ENCODE data around the gene ATP1A4.
"Not testable (repeated sequence)": the region's sequence is repeated elsewhere in the genome, so short reads cannot be mapped to it uniquely, and the experiment has no call there.

Gene ATP1A4

DNA sequence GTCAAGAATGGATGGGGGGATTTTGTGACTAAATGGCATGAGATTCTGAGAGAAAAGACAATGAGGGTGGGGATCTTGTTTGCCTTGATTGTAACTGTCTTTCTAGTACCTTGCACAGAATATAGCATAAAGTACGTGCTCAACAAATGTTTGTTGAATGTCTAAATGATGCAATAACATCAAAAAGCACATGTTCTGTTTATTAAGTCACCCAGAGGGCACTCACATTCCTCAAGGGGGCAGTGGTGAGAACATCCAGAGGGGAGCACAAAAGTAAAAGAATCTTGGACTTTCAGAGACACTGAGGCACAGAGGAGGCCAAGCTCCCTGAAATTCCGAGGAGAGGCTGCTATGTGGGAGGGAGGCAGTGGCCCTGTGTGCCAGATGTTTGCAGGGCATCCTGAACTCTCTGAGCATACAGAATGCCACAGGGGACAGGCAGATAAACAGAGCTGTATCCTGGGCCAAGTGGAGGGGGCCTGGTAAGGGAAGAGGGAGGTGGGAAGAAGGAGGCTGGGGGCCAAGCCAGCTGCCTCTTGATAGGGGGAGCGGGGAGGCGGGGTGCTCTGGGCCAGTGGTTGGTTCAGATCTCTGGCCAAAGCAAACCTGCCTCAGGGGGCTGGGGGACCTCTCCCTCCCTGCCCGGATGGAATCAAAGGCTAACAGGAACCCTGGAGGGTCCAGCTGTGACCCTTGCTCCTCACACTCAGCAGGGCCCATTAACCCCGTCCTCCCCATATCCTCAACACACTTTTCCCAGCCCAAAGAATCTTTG, 42.3 kb upstream of the ATP1A4 start:
- peak; percentile 72 for TF ChIP-seq CTCF (IDR thresholded peaks at IDR 0.05; ENCODE audit: low read depth, low read length, missing control alignments)
- H3K4me3 ChIP-seq (ENCODE audit: low read depth, low read length), result no peak overlapping the region
- in situ Hi-C loops (cut with HindIII; ENCODE audit: low sequenced_read_pairs), result loop anchor here (5.0 to 10.0 kb wide), 2 partner anchors 108 to 186 kb away; no protein-coding TSS in a partner anchor
- peak; percentile 31 for DNase-seq (ENCODE audit: low read depth)

DNA sequence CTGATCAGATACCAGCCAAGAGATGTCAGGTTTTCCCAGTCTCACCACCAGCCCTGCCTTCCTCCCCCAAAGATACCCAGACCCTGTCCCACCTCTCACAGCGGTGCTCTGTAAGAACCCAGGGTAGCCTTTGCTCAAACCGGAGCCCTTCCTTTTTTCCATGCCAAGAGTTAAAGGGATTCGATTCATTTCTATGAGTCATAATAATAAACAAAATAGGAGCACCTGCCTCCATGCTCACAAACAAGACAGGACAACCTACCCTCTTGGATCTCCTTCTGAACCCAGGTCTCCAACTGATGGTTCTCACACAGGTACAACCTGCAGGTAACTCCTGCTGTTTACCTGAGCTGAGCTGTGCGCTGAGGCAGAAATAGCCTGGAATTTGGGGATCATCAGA, 41.7 kb upstream of the ATP1A4 start:
- no peak for TF ChIP-seq CTCF (IDR thresholded peaks at IDR 0.05; ENCODE audit: low read depth, low read length, missing control alignments)
- in situ Hi-C loops (cut with HindIII; ENCODE audit: low sequenced_read_pairs), result loop anchor here (5.0 to 10.0 kb wide), 2 partner anchors 108 to 185 kb away; no protein-coding TSS in a partner anchor
- DNase-seq (ENCODE audit: low read depth), result peak; percentile 13
- H3K4me3 ChIP-seq (ENCODE audit: low read depth, low read length), result no peak overlapping the region

- in situ Hi-C loops (cut with HindIII; ENCODE audit: low sequenced_read_pairs); H3K4me3 ChIP-seq (ENCODE audit: low read depth, low read length); DNase-seq (ENCODE audit: low read depth): not testable (repeated sequence)
These were observed 39.9 kb upstream of the ATP1A4 start for GRCh38 chr1:160111462-160111861.

GRCh38 chr1:160112357-160112756, 39.0 kb upstream of the ATP1A4 start:
- in situ Hi-C loops (cut with HindIII; ENCODE audit: low sequenced_read_pairs), result no loop called here
- H3K4me3 ChIP-seq (ENCODE audit: low read depth, low read length), result no peak overlapping the region
- TF ChIP-seq CTCF (IDR thresholded peaks at IDR 0.05; ENCODE audit: low read depth, low read length, missing control alignments), result no peak
- DNase-seq (ENCODE audit: low read depth), result no peak

GRCh38 chr1:160113407-160113806, 38.0 kb upstream of the ATP1A4 start:
- H3K4me3 ChIP-seq (ENCODE audit: low read depth, low read length), result no peak overlapping the region
- in situ Hi-C loops (cut with HindIII; ENCODE audit: low sequenced_read_pairs), result no loop called here
- TF ChIP-seq CTCF (IDR thresholded peaks at IDR 0.05; ENCODE audit: low read depth, low read length, missing control alignments), result peak; percentile 23
- DNase-seq (ENCODE audit: low read depth), result no peak

DNA sequence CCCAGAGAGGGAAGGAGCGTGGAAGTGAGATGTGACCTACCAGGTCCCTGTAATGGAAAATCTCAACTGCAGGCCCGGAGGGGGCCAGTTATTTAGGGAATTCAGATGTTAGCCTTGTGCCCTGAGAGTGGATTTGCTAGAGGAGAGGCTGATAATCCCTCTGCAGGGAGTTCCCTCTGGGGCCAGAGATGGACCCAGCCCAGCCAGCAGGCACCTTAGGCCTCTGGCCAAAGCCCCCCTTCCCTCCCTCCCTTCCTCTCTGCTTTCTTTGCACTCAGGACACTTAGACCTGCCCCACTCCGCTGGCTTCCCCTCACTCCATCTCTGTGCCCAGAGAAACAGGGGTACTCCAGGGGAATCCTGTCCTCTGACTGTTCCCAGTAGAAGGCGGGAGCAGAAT, 37.3 kb upstream of the ATP1A4 start:
- no peak for TF ChIP-seq CTCF (IDR thresholded peaks at IDR 0.05; ENCODE audit: low read depth, low read length, missing control alignments)
- no peak overlapping the region for H3K4me3 ChIP-seq (ENCODE audit: low read depth, low read length)
- in situ Hi-C loops (cut with HindIII; ENCODE audit: low sequenced_read_pairs), result no loop called here
- DNase-seq (ENCODE audit: low read depth), result no peak

DNA sequence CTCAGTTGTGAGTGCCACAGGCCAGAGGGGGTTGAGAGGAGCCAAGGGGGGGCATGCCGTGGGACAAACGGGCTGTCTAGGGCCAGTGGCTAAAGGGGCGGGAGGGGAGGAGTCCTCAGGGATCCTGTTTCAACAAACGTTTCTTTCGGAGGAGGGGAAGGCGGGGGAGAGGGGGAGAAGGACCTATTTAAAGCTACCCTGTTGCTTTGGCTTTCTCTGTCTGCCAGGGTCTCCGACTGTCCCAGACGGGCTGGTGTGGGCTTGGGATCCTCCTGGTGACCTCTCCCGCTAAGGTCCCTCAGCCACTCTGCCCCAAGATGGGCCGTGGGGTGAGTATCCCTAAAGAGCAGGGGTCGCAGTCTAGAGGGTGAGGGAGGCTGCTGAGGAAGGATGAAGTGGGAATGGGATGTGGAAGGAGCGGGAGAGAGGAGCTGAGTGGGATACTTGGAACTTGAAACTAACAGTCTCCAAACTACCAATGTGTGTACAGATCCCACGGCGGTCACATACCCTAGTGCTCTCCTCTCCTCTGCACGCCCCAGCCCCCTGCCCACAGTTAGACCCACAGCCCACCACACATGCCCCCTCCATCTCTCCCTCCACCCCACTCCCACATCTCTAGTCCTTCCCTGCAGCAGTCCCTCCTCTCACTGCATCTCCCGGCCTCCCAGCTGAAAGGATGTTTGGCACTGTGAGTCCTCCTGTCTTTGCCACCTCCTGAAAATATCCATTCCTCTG, 35.7 kb upstream of the ATP1A4 start, which contains the start of gene ATP1A2:
TSS of gene ATP1A2 (plus strand) at position 215 of the 738 bp plus-strand sequence. CDS start at position 318, 103 bp downstream.
- DNase-seq (ENCODE audit: low read depth), result no peak
- H3K4me3 ChIP-seq (ENCODE audit: low read depth, low read length), result peak within 1 kb of the TSS; percentile 38
- TF ChIP-seq CTCF (IDR thresholded peaks at IDR 0.05; ENCODE audit: low read depth, low read length, missing control alignments), result no peak
- in situ Hi-C loops (cut with HindIII; ENCODE audit: low sequenced_read_pairs), result no loop called here

All from astrocyte of the cerebellum (primary cell).